GM12874 (cell line): ENCODE results near the gene GAS7.

ENCODE experiments used
- CTCF ChIP-seq: IDR thresholded peaks from 2 replicates; pipeline ENCODE4 v1.5.1; 2011; ENCODE audit warnings: low read depth, mild to moderate bottlenecking, control low read depth, low read length, moderate library complexity; ENCODE audit not compliant: insufficient read depth

GAS7 gene

DNA sequence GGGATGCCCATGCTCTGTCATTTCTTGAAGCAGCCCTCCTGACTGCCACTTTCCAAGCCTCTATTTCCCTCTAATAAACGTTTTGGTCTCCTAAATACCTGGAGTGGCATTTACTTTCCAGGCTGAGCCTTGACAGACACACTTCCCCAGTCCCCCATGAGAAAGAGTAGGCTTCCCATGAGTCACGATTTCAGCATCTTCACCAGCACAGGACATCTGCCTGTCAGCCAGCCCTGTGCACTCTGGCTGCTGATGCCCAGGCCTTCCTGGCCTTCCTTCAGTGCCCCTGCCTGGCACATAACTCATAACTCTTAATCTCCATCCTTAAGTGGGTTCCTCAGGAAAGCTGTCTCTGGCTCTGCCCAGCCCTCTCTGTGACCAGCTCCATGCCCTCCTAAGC is 30.8 kb upstream of the GAS7 start:
- TF ChIP-seq CTCF: no peak

GRCh38 chr17:10226930-10227695 is 28.7 kb upstream of the GAS7 start:
- TF ChIP-seq CTCF: peak; percentile 93

- TF ChIP-seq CTCF: no peak
Measured at GRCh38 chr17:10224582-10225195, 26.3 kb upstream of the GAS7 start.

- no peak for TF ChIP-seq CTCF
Measured at GRCh38 chr17:10219193-10219592, 20.8 kb upstream of the GAS7 start.

DNA sequence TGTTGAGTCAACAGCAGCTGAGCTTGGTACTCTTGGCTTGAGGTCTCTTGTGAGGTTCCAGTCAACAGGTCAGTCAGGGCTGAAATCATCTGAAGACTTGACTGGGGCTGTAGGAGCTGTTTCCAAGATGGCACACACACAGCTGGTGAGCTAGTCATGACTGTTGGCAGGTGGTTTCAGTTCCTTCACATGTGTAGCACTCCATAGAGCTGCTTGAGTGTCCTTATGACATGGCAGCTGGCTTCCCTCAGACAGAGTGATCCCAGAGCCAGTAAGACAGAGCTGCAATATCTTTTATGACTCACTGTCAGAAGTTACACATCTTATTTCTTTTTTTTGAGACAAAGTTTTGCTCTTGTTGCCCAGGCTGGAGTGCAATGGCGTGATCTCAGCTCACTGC is 19.5 kb upstream of the GAS7 start:
- no peak for TF ChIP-seq CTCF

DNA sequence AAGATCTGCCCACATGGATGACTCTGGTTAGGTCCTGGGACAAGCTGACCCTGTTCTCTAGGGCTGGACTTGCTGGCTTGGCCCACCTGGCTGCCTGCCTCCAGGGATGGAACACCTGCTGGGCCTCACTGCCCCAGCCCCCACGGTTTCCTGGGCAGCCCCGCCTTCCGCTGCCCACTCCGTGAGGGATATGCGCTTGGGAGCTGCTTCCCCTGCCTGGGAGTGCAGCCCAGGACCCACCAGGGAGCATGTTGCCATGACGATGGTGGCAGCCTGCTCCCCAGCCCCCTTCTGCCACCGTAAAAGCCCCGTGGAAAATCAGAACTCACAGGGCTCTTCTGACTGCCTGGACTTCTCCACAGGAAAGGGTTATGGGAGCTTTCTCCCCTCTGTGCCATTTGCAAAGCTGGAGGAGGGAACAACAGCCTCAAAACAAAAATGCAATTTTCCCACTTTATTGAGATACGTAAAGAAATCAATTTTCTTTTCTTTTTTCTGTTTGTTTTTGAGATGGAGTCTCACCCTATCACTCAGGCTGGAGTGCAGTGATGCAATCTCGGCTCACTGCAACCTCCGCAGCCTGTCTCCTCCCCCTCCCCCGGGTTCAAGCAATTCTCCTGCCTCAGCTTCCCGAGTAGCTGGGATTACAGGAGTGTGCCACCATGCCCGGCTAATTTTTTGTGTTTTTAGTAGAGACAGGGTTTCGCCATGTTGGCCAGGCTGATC is 18.0 kb upstream of the GAS7 start:
- TF ChIP-seq CTCF: no peak

- TF ChIP-seq CTCF: no peak
Measured at GRCh38 chr17:10215286-10215685, 16.9 kb upstream of the GAS7 start.
